Amniotic stem cell (primary cell): ENCODE data around the gene POMGNT2.
"Not testable (repeated sequence)": the region's sequence is repeated elsewhere in the genome, so short reads cannot be mapped to it uniquely, and the experiment has no call there.

Experiments
- DNase-seq: peaks from one replicate; lab custom pipeline; 2025; lab: John Stamatoyannopoulos, UW

POMGNT2 gene

DNA sequence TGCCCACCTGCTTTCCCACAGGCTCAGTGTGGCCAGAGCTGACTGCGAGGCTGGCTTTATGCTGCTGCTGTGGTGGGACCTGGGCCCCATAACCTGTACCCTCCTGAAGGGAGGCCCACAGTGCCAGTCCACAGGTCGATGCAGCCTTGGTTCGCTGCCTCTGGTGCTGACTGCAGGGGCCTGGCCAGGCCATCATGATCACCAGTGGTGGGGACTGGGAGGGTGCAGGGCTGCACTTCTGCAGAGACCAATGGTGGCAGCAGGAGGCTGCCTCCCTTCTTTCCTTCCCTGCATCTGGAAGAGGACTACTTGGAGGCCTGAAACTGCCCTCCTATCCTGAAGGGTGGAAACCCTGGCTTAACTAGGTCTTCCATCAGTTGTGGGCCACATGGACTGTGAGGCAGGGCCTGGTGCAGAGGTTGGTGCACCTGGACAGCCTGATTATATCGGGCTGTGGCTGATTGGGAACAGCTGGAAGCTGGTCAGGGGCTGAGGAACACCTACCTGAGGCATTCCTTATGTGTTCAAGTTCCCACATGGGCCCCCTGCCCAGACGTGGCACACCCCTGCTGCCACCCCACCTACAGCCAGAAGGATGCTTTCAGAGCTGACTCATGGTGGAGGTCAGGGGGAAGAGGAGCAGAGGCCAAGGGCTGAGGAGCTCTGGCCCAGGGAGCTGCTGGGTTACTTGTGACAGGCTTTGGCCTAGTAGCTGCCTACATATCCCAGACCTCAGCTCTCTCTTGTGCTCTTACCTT is 29.8 kb downstream of the POMGNT2 start:
- no peak for DNase-seq

DNA sequence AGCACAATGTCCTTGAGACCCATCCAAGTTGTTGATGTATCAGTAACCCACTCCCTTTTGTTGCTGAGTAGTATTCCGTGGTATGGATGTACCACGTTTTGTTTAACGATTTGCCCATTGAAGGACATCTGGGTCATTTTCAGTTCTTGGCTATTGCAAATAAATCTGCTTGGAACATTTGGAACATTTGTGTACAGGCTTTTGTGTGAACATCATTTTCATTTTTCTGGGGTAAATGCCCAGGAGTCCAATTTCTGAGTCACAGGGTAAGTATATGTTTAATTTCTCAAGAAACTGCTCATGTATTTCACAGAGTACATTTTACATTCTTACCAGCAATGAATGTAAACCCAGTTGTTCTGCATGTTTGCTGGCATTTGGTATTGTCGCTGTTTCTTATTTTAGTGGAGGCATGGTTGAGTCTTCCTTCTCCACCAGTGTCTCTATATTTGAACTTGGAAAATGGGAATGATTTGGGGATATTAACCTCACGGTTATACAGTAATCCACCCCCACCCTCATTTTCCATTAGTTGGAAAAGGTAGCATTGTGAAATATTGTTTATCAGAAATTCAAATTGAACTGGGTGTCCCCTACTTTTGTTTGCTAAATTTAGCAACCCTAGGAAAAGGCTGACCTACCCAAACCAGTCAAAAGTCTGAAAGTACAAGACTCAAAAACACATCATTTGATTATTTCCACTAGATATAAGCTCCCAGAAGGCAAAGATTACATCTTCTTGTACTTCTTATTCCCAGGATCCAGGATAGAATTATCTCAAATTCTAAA is 30.8 kb downstream of the POMGNT2 start:
- no peak for DNase-seq

DNA sequence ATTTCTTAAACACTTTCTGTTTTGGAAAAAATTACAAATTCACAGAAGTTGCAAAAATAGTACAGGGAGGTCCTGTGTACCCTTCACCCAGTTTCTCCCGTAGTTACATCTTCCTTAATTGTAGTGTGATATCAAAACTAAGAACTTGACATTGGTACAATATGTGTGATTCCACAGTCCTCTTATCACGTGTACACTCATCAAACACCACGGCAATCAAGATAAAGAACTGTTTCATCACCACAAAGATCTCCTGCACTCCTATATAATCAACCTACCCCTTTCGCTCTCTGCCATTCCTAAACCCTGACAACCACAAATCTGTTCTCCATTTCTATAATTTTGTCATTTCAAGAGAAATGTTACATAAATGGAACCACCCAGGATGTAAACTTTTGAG is 31.4 kb downstream of the POMGNT2 start:
- DNase-seq = no peak

DNA sequence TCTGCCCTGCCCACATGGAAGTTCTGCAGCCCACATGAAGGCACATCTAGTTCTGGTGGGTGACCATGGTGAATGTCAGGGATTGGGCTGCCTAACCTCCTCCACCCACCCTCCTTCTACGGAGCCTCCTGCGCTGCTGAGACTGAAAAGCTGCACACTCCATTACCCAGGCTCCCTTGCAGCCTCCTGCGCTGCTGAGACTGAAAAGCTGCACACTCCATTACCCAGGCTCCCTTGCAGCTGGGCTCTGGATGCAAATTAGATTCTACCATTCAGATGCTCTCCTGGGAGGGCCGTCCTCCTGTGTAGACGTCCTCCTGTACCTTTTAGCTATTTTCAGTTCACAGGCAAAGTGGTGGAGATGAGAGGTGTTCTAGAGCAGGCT is 32.1 kb downstream of the POMGNT2 start:
- DNase-seq = no peak

DNA sequence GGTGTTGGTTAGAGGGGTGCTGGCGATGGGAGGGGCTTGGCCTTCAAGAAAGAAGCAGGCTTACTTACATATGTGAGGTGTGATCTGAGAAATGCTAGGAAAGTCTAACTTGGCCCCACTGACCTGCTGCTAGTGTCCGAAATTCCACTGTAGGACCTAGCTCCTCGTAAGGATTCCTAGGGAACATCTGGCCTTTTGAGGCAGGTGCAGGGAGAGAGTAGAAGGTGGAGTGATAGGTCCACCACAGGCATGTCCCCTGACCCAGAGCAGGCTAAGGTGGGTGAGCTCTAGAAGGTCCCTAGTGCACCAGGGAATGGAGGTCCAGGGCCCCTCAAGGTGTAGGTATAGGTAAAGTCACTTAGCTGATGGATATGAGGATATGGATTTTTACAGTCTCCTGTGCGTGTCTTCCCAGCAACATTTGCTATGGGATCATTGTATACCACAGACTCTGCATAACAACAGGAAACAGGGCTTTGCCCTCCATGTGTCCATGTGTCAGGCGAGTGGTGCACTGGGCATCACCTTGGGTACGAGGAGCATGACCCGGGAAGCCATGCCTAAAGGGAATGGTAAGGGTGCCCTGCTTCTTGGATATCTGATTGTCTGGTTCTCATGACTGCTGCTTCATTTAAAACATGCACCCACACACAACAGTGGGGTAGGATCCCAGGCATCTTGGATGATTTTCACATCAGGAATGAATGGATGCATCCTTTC is 32.6 kb downstream of the POMGNT2 start:
- DNase-seq = no peak

DNA sequence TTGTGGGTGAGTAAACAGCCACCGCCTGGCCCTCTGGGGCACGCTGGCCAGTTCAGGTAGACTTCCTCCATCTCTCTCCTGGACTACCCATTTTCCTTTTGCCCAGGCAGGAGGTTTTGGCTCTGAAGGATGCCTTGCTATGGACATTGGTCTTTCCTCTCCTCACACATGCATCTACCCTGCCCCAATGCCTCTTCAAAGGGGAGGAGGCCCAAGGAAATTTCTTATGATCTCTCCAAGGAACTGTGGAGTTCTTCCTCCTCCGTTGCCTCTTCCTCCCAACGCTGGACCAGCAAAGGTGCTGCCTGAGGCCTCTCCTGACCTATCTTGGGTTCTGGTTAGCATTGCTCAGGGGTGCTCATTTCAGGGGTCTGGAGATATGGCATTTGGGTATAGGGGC is 33.5 kb downstream of the POMGNT2 start:
- DNase-seq = no peak

DNA sequence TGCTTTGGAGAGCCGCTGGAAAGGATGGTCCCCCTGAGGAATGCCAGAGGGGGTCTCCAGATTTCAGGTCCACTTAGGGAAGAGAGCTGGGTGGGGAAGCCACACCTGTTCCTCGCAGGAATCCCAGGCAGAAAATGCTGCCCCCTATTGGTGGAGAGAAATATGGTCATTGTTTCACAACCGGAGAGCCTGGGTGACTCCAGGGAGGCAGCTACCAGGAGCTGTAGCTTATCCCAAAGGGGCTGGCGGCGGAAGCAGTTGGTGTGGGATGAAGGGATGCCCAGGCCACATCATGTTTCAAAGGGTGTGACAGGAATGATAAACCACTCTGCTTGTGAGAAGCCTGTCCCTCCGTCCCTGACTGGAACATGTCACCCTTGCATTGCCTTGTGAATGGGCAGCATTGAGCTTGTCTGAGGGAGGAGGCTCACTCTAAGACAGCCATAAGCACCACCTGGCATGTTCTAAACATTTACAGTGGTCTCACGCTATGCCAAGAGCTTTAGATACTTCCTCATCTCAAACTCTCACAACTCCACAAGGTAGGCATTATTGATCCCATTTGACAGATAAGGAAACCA is 34.5 kb downstream of the POMGNT2 start:
- no peak for DNase-seq

DNA sequence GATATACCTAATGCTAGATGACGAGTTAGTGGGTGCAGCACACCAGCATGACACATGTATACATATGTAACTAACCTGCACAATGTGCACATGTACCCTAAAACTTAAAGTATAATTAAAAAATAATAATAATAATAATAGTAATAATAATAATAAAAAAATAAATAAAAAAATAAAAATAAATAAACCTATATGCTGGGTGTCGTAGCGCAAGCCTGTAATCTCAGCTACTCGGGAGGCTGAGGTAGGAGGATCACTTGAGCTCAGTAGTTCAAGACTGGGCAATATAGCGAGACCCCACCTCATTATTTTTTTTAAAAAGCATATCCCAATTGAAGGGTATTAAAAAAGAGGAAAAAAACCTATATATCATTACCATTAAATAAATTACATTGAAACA is 35.2 kb downstream of the POMGNT2 start:
- DNase-seq = not testable (repeated sequence)

DNA sequence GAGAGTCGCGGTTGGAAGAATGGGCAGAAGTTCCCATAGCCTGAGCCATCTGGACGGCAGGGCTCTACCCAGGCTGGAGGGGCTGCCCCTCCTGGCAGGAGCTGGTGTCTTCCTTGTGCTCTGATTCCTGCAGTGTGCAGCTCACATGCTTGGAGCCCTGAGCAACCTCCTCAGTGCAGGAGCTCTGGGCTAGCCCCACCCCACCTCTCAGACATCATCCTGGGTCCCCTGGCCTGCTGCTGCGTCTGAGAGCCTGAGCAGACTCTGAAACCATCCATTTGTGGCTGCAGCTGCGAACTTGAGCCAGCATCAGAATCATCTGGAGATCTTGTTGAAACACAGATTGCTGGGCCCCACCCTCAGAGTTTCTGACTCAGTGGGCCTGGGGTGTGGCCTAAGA is 42.8 kb downstream of the POMGNT2 start:
- DNase-seq = no peak

DNA sequence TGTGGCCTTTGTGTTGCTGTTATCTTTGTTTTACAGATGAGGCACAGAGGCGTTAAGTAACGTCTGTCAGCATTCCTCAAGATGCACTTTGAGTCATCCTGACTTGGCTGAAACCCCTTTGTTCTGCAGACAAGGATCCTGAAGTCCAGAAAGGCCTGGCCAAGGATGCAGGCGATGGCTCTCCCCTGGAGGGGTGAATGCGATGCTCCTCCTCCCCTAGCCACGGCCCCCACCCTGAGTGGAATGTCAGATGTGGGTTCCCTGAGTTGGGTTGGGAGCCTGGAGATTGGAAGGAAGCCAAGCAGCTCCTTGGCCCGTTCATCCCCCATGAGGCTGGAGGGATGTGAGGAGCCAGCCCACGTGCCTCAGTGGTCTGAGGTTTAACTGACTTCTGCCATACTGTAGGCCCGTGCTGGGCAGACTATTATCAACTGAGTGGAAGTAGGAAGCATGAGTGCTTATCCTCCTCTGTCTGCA is 43.3 kb downstream of the POMGNT2 start:
- DNase-seq = no peak

DNA sequence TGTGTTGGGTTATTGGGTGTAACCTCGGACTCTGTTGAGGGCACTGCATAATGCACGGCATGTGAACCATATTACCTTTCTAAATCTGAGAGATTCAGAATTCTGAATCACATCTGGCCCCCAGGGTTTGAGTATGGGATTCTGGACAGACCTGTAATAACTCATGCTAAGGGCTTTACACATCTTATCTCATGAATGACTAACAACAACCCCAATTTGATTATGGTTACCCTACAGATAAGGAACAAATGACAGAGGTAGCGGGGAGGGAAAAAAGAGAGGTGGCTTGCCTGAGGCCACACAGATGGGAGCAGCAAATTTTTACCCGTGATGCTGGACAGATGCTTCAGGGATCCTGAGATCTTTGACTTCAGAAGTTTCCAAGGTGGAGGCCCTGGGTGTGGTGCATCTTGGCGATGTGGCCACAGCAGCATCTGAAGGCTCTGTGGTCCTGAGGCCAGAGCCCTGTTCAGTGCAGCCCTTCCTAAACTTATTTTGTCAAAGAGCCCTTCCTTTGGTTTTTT is 43.8 kb downstream of the POMGNT2 start:
- DNase-seq = no peak

DNA sequence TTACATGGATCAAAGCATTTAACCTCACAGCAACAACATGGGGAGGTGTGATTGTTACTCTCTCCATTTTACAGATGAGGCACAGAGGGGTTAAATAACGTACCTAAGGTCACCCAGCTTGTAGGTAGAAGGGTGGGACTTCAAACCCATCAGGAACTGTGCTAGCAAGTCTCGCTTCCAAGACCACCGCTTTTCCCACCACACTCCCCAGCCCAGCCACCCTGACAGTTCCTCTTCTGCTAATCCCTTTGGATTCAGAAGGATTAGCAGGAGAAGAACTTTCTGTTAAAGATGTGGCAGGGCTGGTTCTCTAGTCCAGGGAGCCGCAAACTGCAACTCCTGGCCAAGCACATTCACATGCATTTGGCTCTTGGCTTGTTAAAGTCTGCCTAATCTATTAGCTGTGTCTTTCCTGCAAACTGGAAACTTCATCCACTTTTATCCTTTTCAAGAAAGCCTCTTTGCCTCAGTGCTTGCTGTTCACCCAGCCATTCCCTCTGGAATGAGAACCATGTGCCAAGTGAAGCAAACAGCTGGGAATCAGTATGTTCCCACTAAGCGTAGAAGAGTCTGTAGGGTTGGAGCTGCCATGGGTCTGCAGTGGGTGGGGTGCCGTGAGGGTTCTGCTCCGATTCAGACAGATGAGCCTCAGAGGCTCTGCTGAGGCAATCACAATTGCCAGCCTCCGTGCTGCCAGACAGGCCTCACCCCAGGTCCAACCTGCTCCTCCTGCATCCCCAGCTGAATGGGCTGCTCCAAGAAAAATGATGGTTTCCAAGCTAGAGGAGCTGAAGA is 44.6 kb downstream of the POMGNT2 start:
- no peak for DNase-seq

DNA sequence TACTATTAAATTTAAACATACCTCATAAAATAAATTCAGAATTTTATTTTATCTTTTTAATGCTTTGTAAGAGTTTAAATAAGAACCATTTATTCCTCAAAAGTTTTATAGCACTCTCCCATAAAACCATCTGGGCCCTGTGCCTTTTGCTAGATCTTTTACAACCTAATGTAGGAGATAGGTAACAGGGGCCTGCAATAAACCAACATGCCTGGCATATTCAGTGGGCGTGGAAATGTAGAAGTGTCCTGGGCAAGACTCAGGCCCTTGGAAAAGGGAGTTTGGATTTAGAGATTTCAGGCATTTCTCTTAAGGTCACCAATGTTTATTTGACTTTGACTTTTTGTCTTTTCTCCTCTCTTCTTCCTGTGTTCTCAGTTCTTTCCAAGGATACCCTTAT is 46.4 kb downstream of the POMGNT2 start:
- no peak for DNase-seq

DNA sequence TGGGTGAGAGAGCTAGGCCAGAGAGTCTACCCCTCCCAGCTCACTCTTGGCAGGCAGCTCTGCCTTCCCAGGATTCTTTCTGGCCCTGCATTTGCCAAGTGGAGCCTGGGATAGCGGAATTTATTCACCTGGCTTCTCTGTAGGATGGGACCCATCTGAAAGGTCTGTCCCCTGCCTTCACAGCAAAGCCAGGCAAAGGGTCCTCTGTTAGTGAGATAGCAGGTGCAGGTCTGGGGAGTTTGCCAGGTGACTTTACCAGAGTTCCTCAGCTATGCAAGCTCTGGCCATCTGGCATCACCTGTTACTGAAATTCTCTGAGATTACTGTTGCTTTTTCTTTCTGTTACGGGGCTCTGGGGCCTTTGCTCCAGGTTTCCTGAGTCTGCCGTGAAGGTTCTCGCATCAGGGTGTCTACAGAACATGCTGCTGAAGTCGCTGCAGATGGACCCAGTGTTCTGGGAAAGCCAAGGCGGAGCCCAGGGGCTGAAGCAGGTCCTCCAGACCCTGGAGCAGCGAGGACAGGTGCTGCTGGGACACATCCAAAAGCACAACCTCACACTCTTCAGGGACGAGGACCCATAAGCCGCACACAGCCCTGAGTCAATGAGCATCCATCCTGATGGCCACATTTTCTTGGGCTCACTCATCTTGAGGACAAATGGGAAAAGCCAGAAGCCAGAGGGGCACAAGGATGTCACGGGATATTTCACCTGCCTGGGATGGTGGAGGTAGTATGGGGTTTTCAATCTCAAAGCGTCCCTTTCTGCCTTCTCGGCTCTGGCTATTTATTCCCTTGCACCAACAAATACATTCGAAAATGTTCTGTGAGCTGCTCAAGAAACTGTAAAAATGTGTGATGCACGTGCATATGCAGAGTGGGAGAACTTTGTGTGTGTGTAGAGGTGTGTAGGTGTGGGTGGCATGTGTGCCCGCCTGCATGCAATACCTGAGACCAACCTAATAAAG is 49.8 kb downstream of the POMGNT2 start:
- no peak for DNase-seq

DNA sequence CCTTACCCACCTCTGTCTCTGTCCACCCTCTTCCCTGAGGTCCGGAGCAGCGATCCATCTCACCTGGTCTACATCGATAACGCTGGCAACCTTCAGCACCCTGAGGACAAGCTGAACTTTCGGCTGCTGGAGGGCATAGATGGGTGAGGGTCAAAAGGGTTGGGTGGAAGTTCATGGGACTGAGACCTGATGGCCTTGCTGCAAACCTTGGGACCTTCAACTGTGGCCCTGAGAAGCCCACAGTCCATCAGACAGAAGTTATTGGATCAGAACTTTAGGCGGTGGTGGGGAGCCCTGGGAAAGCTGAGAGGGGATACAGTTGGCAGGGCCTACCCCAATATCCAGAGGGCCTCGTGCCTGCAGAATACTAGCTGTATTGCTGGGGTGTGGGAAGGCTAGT is 50.5 kb downstream of the POMGNT2 start:
- DNase-seq = no peak

DNA sequence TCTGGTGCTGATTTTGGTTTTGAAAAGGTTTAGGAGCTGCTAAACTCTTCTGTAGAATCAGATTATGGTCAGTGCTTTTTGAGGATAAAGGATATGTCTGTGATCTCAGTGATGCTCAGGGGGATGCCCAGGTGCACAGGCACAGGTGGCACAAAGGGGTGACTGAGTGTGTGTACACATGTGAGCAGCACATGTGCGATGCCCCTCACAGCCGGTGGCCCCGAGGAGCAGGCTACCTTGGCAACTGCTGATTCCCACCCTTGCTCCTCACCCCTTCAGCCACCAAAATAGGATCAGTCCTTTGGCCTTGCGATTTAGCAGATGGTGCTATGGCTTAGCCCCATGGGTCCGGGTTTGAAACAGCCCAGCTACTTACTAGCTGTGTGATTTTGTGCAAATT is 51.1 kb downstream of the POMGNT2 start:
- DNase-seq = no peak

DNA sequence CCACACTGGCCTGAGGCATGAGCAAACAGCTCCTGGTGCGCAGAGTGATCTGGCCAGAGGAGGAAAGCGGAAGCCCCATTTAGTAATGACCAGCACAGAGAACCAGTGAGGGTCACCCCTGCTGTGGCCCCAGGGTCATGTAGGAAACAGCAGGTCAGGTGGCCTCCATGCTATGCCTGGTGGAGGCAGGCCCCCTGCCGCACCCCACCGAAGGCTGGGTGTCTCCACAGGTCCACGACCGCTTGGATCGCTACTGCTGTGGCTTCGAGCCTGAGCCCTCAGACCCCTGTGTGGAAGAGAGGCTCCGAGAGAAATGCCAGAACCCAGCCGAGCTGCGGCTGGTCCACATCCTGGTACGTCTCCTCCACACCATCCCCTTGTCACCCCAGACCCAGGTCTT is 52.6 kb downstream of the POMGNT2 start:
- DNase-seq = no peak

DNA sequence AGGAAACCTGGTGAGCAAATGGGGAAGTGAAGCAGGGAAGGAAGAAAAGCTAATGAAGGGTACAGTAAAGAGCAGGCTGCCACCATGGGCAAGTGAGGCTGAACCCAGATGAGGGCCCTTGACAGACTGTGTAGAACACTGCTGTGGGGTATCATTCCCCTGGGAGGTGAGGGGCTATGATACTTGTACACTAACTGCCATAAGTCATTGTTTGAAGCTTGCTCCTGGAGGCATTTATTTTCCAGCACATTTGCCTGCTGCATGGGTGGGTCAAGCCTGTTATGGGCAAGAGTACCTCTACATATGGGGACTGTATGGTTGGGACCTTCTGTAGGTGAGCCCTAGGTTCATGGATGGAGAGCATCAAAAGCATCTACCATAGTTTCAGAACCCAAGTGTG is 57.4 kb downstream of the POMGNT2 start:
- DNase-seq = no peak

DNA sequence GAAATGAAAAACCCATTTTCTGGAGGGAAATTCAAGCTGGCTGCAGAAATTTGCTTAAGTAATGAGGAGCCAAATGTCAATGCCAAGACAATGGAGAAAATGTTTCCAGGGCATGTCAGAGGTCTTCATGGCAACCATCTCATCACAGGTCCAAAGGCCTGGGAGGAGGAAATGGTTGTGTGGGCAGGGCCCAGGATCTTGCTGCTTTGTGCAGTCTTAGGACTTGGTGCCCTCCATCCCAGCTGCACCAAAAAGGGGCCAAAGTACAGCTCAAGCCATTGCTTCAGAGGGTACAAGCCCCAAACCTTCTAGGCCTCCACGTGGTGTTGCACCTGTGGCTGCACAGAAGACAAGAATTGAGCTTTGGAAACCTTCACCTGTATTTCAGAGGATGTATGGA is 59.3 kb downstream of the POMGNT2 start:
- no peak for DNase-seq

DNA sequence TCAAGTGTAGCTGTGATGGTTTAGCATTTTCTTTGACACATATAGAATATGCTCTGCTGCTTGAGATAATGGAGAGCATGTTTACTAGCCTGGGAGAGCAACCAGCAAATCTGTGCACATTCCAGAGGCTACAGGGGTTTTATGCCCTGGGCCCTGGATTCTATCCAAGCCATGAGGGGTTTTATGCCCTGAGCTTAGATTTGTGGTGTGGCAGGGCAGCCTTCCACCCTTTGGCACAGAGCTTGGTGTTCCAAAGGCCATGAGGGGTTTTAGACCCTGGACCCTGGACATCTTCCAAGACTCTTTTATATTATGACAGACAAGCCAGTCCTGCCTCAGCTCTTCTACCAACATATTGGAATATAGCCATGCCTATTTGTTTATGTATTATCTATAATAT is 60.8 kb downstream of the POMGNT2 start:
- not testable (repeated sequence) for DNase-seq
